ENCODE measurements around the gene SUSD3. TPM values are rescaled to one million over a fixed set of nuclear protein-coding genes. Genes with fewer than 3 reads are reported as not detected.
A peak's percentile ranks its signal among the peaks of the same experiment; 100 is the strongest.

The SUSD3 gene
- total and polyA plus RNA-seq, 4 experiments from 2014 or later: 58.3 to 199 (median 106) TPM

DNA sequence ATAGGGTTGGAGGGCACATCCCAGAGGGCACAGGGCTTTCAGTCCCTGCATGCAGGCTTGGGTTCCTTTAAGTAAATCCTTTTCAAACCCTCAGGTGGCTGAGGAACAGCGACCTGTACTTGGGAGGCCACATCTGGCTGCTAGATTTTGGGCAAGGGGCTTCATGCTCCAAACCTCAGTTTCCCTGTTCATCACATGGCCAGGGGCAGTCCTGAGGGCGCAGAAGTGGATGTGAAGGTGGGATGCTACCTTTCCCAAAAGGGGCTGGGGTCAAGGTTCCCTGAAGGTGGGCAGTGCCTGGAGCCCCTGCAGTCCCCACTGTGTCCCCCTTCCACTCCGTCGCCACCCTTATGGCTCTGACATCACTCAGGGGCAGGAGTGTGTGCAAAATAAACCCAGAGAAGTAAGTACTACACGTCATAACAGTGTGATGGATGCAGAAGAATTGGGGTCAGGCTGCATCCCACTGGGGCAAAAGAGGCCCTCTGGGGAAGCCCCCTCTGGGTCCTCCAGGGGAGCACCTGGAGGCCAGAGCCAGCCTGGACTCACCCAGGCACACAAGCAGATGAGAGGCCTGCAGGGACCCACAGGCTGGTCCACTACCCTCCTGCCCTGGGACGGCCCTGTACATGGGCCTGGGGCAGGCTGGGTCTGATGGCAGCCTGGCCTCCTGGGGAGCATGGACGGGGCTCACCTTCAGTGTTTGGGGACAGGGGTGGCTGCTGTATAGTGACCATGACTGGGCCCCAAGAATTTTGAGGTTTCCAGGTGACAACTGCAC lies 35.6 kb downstream of the SUSD3 start:
- no peak for DNase-seq
- ChIA-PET CTCF (ENCODE audit: partially characterized antibody) (interaction anchor here (1.5 kb wide), 1 partner anchor 137 kb away, joined by 5 read pairs; no protein-coding TSS in a partner anchor), POLR2A (ENCODE audit: partially characterized antibody) (interaction anchor here (1.0 to 6.6 kb wide), 20 partner anchors 8 to 473 kb away, joined by 3 to 96 read pairs (median 6); partner anchors contain the start of genes FAM120AOS, IPPK and NINJ1)
- Mint-ChIP-seq H3K27me3 (no peaks in the 10 kb centered on the region), H3K36me3 (peaks cover 4 to 12% of the 10 kb centered on the region in 2 donors), H3K9me3 (peaks cover 0 to 5% (median 0%) of the 10 kb centered on the region in 8 donors), H3K27ac (peak overlapping the region; percentile 87 to 99 (median 98)), H3K4me1 (peaks cover 48 to 86% (median 69%) of the 10 kb centered on the region in 4 donors), H3K4me3 (peak overlapping the region; percentile 82 to 93 (median 87))
- H3K9me3 ChIP-seq (ENCODE audit: control insufficient read depth in 1 of 2, low read length in 2 of 2): no peaks in the 10 kb centered on the region
- H3K27me3 ChIP-seq (ENCODE audit: insufficient read depth, low read length): no peaks in the 10 kb centered on the region
- H3K4me1 ChIP-seq (ENCODE audit: insufficient read depth, low read length): peaks cover 57% of the 10 kb centered on the region
- H3K27ac ChIP-seq (ENCODE audit: low read depth, low read length): peak overlapping the region; percentile 95
- H3K36me3 ChIP-seq (ENCODE audit: insufficient read depth, low read length): no peaks in the 10 kb centered on the region
- intact Hi-C loops (cut with micrococcal nuclease): loop anchor here (10.0 kb wide), 1 partner anchor 1071 kb away; no protein-coding TSS in a partner anchor
- no peak overlapping the region for H3K4me3 ChIP-seq (ENCODE audit: low read length in 2 of 2)

DNA sequence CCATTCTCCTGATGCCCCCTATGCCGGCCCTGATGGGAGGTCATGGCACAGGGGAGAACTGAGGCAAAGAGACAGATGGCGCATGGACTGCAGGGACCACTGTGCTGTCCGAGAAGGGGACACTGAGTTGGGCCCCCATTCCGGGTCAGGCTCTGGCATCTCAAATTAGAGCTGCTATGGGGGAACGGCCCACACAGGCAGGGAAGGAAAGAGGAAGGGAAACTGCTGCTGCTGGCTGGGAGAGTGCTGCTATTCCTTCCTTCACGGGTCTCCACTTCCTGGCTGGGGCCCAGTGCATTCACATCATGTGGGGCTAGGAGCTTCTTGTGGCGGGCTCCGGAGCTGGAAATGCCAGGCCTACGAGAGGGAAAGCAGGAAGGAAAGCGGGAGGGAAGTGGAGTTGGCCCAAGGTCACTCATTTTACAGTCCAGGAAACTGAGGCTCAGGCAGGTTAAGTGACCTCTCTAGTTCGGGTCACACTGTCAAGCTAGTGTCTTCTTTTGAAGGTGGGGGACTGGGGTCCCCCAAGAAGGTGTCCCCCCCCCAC lies 36.2 kb downstream of the SUSD3 start:
- ChIA-PET CTCF (ENCODE audit: partially characterized antibody) (interaction anchor here (1.4 to 1.5 kb wide), 2 partner anchors 89 to 138 kb away, joined by 3 to 5 read pairs; no protein-coding TSS in a partner anchor), POLR2A (ENCODE audit: partially characterized antibody) (interaction anchor here (0.6 to 6.6 kb wide), 28 partner anchors 8 to 472 kb away, joined by 3 to 96 read pairs (median 5); partner anchors contain the start of genes FAM120AOS, IPPK and NINJ1)
- Histone ChIP-seq H3K27me3 (ENCODE audit: insufficient read depth, low read length) (no peaks in the 10 kb centered on the region), H3K4me1 (ENCODE audit: insufficient read depth, low read length) (peaks cover 63% of the 10 kb centered on the region), H3K4me3 (ENCODE audit: low read length in 2 of 2) (peak overlapping the region in 1 of 2 donors; percentile 93), H3K36me3 (ENCODE audit: insufficient read depth, low read length) (no peaks in the 10 kb centered on the region), H3K27ac (ENCODE audit: low read depth, low read length) (peak overlapping the region; percentile 95), H3K9me3 (ENCODE audit: control insufficient read depth in 1 of 2, low read length in 2 of 2) (no peaks in the 10 kb centered on the region)
- peaks cover 0 to 5% (median 0%) of the 10 kb centered on the region in 8 donors for H3K9me3 Mint-ChIP-seq
- DNase-seq: peak in 2 of 5 donors; percentile 24 to 55
- peaks cover 4 to 10% of the 10 kb centered on the region in 2 donors for H3K36me3 Mint-ChIP-seq
- intact Hi-C loops (cut with micrococcal nuclease): loop anchor here (1.0 to 10.0 kb wide), 5 partner anchors 30 to 1070 kb away; no protein-coding TSS in a partner anchor
- H3K27me3 Mint-ChIP-seq: no peaks in the 10 kb centered on the region
- peaks cover 49 to 86% (median 70%) of the 10 kb centered on the region in 4 donors for H3K4me1 Mint-ChIP-seq
- peak overlapping the region; percentile 87 to 99 (median 98) for H3K27ac Mint-ChIP-seq
- H3K4me3 Mint-ChIP-seq: peak overlapping the region; percentile 82 to 93 (median 87)

DNA sequence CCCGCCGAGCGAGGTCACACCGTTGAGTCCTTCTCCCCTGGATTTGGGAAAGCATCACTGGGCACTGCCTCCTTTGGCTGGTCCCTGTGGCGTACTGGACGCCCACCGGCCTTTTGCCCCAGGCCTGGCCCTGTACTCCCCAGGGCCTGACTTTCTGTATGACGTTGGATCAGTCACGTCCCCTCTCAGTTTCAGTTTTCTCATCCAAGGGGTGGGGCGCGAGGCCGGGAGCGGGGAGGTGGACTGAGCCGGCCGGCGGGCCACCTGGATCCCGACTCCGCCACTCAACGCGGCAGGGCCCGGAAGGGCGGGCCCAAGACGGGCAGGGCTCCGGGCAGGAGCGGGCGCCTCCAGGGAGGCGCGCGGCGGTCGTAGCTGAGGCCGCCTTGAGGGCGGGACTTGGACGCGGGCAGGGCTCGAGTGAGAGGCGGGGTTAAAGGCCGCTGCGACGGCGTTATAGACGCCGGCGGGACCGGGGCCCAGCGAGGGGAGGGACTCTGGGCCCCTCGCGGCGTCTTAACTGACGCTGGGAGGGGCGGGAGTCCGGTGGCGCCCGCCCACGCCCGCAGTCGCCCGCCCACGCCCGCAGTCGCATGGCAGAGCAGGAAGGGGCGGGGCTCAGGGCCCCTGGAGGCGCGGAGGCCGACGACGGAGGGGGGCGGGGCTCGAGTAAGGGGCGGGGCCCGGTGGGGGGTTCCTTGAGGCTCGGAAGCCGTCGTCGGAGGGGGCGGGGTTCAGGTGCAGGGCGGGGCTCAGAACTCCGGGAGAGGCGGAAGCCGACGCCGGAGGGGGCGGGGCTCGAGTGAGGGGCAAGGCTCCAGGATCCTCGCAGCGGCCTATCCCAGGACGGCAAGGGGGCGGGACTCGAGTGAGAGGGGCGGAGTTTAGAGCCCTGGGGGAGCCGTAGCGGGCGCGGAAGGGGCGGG lies 37.0 kb downstream of the SUSD3 start:
- intact Hi-C loops (cut with micrococcal nuclease): loop anchor here (1.0 to 10.0 kb wide), 12 partner anchors 31 to 1069 kb away; partner anchors contain the start of genes FAM120AOS, IPPK, NINJ1 and ZNF484

DNA sequence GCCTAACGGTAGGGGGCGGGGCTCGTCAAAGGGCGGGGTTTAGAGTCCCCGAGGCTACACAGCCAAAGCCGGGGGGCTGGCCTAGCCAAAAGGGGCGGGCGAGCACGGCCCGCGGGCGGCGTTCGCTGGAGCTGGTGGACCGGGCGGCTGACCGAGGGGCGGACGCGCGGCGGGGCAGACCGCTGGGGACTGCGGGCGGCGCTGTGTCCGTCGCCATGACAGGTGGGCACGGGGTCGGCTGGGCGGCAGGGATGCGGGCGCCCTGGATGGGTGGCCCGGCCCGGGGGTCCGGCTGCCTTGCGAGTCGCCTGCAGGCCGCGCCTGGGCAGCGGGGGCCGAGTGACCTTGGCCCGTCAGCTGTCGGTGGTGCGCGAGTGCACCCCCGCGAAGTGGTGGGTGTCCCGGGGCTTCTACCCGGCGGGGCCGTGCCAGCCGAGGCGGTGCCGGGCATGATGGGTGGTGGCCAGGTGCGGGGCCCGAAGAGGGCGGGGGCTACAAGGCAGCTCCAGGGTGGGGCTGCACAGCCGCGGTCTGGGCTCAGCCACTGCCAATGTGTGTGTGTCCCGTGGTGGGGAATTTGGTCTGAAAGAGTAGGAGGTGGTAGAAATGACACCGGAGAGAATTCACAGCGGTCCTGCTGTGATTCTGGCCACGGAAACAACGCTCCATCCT lies 37.8 kb downstream of the SUSD3 start, which contains the start of gene CARD19:
TSS of gene CARD19 (plus strand) at position 87 of the 672 bp plus-strand sequence. CDS start at position 216, 129 bp downstream.
- H3K9me3 Mint-ChIP-seq: peaks cover 0 to 3% (median 0%) of the 10 kb centered on the region in 8 donors
- peaks cover under 1 to 8% of the 10 kb centered on the region in 2 donors for H3K36me3 Mint-ChIP-seq
- H3K4me1 ChIP-seq (ENCODE audit: insufficient read depth, low read length): peaks cover 69% of the 10 kb centered on the region
- H3K4me3 Mint-ChIP-seq: peak within 1 kb of the TSS; percentile 88 to 95 (median 90)
- H3K27me3 ChIP-seq (ENCODE audit: insufficient read depth, low read length): no peaks in the 10 kb centered on the region
- no peaks in the 10 kb centered on the region for H3K36me3 ChIP-seq (ENCODE audit: insufficient read depth, low read length)
- H3K27ac ChIP-seq (ENCODE audit: low read depth, low read length): peak within 1 kb of the TSS; percentile 95
- H3K4me3 ChIP-seq (ENCODE audit: low read length in 2 of 2): peak within 1 kb of the TSS; percentile 65 to 93
- POLR2A ChIA-PET (ENCODE audit: partially characterized antibody): interaction anchor here (0.7 to 6.6 kb wide), 26 partner anchors 8 to 470 kb away, joined by 3 to 96 read pairs (median 8); partner anchors contain the start of gene NINJ1
- intact Hi-C loops (cut with micrococcal nuclease): loop anchor here (1.0 to 10.0 kb wide), 9 partner anchors 39 to 1069 kb away; partner anchors contain the start of genes FAM120AOS, IPPK, NINJ1 and ZNF484
- H3K4me1 Mint-ChIP-seq: peaks cover 47 to 84% (median 70%) of the 10 kb centered on the region in 4 donors
- H3K27me3 Mint-ChIP-seq: no peaks in the 10 kb centered on the region
- H3K9me3 ChIP-seq (ENCODE audit: control insufficient read depth in 1 of 2, low read length in 2 of 2): no peaks in the 10 kb centered on the region
- peak within 1 kb of the TSS; percentile 92 to 99 (median 98) for H3K27ac Mint-ChIP-seq
- CTCF ChIA-PET (ENCODE audit: partially characterized antibody): interaction anchor here (0.7 to 4.0 kb wide), 4 partner anchors 12 to 90 kb away, joined by 3 to 26 read pairs (median 4); no protein-coding TSS in a partner anchor
- peak in 4 of 5 donors; percentile 55 to 77 (median 62) for DNase-seq

More for the DNA sequence above, 37.0 kb downstream of the SUSD3 start:
- Mint-ChIP-seq H3K27me3 (no peaks in the 10 kb centered on the region), H3K27ac (peak overlapping the region; percentile 87 to 99 (median 98)), H3K9me3 (peaks cover 0 to 5% (median 0%) of the 10 kb centered on the region in 8 donors), H3K4me1 (peaks cover 47 to 86% (median 70%) of the 10 kb centered on the region in 4 donors), H3K36me3 (peaks cover 4 to 10% of the 10 kb centered on the region in 2 donors), H3K4me3 (peak overlapping the region; percentile 82 to 93 (median 87))
- peak; percentile 100 for DNase-seq
- CTCF ChIA-PET (ENCODE audit: partially characterized antibody): interaction anchor here (1.4 to 1.5 kb wide), 3 partner anchors 13 to 139 kb away, joined by 3 to 5 read pairs (median 4); no protein-coding TSS in a partner anchor
- no peaks in the 10 kb centered on the region for H3K27me3 ChIP-seq (ENCODE audit: insufficient read depth, low read length)
- H3K4me1 ChIP-seq (ENCODE audit: insufficient read depth, low read length): peaks cover 69% of the 10 kb centered on the region
- H3K36me3 ChIP-seq (ENCODE audit: insufficient read depth, low read length): no peaks in the 10 kb centered on the region
- H3K27ac ChIP-seq (ENCODE audit: low read depth, low read length): peak overlapping the region; percentile 95
- POLR2A ChIA-PET (ENCODE audit: partially characterized antibody): interaction anchor here (0.6 to 6.6 kb wide), 37 partner anchors 9 to 471 kb away, joined by 3 to 96 read pairs (median 4); partner anchors contain the start of genes FAM120AOS, IPPK and NINJ1
- H3K9me3 ChIP-seq (ENCODE audit: control insufficient read depth in 1 of 2, low read length in 2 of 2): no peaks in the 10 kb centered on the region
- H3K4me3 ChIP-seq (ENCODE audit: low read length in 2 of 2): peak overlapping the region in 1 of 2 donors; percentile 93

DNA sequence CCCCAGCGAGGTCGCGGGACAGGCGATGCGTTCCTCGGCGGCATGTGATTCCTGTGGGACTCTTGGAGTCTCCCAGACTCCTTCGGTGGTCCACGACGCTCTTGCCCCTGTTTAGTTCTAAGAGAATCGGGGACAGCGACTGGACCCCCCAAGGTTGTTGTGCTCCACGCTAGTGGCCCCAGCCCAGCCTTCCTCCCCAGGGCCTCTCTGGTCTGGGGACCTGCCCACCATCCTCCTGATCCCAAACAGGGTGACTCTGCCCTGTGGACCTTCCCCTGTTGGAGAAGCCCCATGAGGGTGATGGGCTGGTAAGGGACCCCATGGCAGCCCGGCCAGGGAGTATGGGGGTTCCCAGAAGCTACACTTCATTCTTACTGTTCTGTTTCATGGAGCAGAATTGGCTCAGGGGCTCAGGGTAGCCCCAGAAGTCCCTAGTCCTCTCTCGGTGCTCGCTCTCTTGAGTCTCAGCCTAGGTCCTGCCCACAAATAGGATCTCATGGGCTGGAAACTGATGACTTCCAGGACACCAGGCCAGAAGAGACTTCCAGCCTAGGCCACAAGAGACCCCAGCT lies 38.4 kb downstream of the SUSD3 start:
- peaks cover 46 to 83% (median 69%) of the 10 kb centered on the region in 4 donors for H3K4me1 Mint-ChIP-seq
- peak overlapping the region; percentile 92 to 98 (median 93) for H3K27ac Mint-ChIP-seq
- Histone ChIP-seq H3K9me3 (ENCODE audit: control insufficient read depth in 1 of 2, low read length in 2 of 2) (no peaks in the 10 kb centered on the region), H3K36me3 (ENCODE audit: insufficient read depth, low read length) (no peaks in the 10 kb centered on the region), H3K27me3 (ENCODE audit: insufficient read depth, low read length) (no peaks in the 10 kb centered on the region), H3K27ac (ENCODE audit: low read depth, low read length) (peak overlapping the region; percentile 90), H3K4me3 (ENCODE audit: low read length in 2 of 2) (peak overlapping the region; percentile 65 to 80), H3K4me1 (ENCODE audit: insufficient read depth, low read length) (peaks cover 70% of the 10 kb centered on the region)
- intact Hi-C loops (cut with micrococcal nuclease): loop anchor here (1.0 to 10.0 kb wide), 9 partner anchors 38 to 1068 kb away; partner anchors contain the start of genes FAM120AOS, IPPK, NINJ1 and ZNF484
- ChIA-PET POLR2A (ENCODE audit: partially characterized antibody) (interaction anchor here (0.8 to 6.6 kb wide), 21 partner anchors 7 to 469 kb away, joined by 3 to 96 read pairs (median 5); partner anchors contain the start of gene NINJ1), CTCF (ENCODE audit: partially characterized antibody) (interaction anchor here (0.7 to 4.0 kb wide), 4 partner anchors 12 to 71 kb away, joined by 3 to 26 read pairs (median 4); no protein-coding TSS in a partner anchor)
- no peaks in the 10 kb centered on the region for H3K27me3 Mint-ChIP-seq
- H3K4me3 Mint-ChIP-seq: peak overlapping the region; percentile 88 to 95 (median 90)
- no peaks in the 10 kb centered on the region for H3K9me3 Mint-ChIP-seq
- peaks cover 0 to 9% of the 10 kb centered on the region in 2 donors for H3K36me3 Mint-ChIP-seq
- DNase-seq: no peak
